CD4-positive, alpha-beta T cell treated with Interleukin-10 for 1 hour (primary cell): ENCODE results near the gene TRIM68.

ENCODE experiments used
- DNase-seq: peaks from one replicate; pipeline ENCODE4 v3.0.0-alpha.2; 2020

The TRIM68 gene, protein sequence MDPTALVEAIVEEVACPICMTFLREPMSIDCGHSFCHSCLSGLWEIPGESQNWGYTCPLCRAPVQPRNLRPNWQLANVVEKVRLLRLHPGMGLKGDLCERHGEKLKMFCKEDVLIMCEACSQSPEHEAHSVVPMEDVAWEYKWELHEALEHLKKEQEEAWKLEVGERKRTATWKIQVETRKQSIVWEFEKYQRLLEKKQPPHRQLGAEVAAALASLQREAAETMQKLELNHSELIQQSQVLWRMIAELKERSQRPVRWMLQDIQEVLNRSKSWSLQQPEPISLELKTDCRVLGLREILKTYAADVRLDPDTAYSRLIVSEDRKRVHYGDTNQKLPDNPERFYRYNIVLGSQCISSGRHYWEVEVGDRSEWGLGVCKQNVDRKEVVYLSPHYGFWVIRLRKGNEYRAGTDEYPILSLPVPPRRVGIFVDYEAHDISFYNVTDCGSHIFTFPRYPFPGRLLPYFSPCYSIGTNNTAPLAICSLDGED

DNA sequence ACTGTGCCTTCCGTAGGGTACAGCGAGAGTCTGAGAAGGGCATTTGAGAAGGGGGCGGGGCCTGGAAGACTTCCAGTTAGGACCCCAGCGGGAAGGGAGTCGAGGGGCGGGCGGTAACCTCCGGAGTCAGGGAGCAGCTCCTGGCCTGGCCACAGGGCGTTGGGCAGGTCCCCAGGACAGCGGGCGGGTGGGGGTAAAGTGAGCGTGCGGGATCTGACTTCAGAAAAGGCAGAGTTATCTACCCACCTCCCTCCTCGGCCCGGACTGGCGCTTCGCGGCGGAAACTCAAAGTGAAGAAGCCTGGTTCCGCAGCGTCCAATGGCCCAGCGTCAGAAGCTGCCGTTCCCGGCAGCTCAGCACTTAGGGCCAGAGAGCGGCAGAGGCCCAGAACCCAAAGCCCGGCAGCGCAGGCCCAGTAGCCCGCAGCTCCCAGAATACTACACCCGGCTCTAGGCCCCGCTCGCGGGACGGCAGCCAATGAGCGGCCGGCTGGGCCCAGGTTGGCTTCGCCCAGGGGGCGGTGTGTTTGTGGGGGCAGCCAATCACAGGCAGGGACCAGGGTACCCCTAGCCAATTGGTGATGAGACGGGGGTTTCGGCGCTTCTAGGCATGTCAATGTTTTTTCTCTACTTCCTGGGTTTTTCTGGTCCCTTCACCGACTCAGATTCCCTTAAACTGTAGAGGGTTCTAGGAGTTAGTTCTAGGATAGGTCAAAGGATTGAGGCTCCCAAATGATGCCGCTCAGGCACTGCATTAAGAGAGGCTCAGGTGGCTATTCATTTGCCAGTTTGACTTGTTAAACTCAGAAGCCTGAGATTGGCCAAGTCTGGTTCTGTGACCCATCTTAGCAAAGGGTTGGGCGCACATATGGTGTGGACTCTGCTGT, at the start of gene TRIM68:
TSS of gene TRIM68 (minus strand) at position 451 of the 886 bp plus-strand sequence. CDS start 2,727 bp downstream, outside the sequence.
- peak; percentile 96 for DNase-seq

GRCh38 chr11:4654635-4655369, 46.8 kb upstream of the TRIM68 start:
- no peak for DNase-seq

GRCh38 chr11:4647766-4648165, 39.7 kb upstream of the TRIM68 start:
- no peak for DNase-seq

- no peak for DNase-seq
Measured at GRCh38 chr11:4645974-4646373, 37.9 kb upstream of the TRIM68 start.

- DNase-seq, result no peak
Measured at GRCh38 chr11:4644233-4644632, 36.2 kb upstream of the TRIM68 start.

DNA sequence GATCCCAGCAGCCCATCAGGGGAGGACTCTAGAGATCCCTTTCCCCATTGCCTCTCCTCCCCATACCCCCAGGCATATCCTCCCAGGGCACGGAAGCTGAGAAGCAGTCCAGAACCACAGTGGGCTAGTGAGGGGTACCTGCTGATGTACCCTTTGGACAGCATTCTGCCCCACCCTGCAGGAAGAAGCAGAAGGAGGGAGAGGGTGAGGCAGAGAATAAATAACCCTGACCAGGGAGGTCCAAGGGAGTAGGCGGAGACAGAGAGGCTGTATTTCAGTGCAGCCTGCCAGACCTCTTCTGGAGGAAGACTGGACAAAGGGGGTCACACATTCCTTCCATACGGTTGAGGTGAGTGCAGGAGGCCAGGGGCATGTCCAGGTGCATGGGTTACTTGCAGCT, 35.7 kb upstream of the TRIM68 start, which contains the start of gene OR51E1:
TSS of gene OR51E1 (plus strand) at position 301 of the 400 bp plus-strand sequence. CDS start 8,545 bp downstream, outside the sequence.
- no peak for DNase-seq

DNA sequence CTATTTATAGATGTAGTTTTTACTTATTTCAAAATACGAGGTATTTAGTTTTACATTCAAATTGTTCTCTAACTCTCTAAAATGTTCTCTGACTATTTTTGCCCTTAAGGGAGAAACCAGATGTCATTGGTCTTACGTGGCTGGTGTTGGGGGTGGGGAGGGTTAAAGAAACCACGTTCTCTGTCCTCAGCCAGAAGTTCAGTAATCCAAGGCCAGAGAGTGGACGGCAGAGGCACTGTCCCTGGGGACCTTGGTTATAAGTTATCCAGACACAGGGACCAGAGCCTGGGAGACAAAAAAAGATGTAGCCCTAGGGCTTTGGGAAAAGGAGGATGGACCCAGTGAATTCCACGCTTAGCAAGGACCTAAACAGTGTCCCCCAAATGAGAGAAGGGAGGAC, 35.0 kb upstream of the TRIM68 start:
- no peak for DNase-seq

DNA sequence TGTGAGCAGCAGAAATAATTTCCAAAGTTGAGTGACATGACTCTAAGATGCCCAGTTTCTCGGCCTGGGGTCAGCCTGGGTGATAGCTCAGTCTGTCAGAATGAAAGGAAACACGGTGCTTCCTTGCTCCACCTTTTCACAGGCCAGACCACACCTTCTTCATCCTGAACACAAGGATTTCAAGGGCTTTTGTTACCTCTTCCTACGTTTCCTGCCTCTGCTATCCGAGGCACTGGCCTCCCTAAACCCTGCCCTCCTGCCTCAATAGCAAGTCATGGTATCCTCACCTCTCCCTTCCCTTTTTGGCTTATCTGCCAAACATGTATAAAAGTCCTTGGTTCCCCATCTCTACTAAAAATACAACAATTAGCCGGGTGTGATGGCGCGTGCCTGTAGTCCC, 34.0 kb upstream of the TRIM68 start:
- DNase-seq, result no peak

DNA sequence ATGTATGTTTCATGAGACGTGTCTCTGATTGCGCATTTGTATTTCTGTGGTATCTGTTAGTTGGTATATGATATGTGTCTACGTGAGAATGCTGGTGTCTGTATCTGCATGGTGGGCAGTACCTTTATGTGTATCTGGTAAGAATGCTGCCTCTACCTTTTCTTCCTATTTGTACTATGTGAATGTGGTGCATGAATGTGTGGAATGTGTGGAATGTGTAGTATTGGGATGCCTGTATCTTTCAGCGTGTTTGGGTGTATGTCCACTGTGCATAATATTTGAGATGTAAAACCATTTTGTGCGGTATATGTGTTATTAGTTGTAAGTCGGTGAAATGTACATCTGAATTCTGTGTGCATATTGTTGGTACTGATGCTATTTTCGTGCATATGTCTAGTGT, 33.5 kb upstream of the TRIM68 start:
- DNase-seq, result no peak

GRCh38 chr11:4639931-4640330, 31.9 kb upstream of the TRIM68 start:
- no peak for DNase-seq

DNA sequence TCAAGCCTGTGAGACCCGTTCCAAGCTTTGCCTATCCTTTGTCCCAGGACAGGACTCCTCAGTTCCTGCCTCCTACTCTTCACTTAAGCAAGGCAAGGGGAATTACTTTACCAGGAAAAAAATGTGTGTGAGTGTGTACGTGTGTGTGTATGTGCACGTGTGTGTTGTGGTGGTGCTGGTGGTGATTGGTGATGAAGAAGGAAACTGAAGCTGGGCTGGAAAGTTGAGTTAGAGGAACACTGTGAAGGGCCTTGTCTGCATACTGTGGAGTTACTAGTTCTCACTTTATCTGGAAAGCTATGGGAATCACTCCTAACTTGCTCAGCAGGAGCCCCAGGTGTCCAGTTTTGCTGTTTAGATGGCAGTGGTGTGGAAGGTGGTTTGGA, 29.6 kb upstream of the TRIM68 start:
- no peak for DNase-seq

DNA sequence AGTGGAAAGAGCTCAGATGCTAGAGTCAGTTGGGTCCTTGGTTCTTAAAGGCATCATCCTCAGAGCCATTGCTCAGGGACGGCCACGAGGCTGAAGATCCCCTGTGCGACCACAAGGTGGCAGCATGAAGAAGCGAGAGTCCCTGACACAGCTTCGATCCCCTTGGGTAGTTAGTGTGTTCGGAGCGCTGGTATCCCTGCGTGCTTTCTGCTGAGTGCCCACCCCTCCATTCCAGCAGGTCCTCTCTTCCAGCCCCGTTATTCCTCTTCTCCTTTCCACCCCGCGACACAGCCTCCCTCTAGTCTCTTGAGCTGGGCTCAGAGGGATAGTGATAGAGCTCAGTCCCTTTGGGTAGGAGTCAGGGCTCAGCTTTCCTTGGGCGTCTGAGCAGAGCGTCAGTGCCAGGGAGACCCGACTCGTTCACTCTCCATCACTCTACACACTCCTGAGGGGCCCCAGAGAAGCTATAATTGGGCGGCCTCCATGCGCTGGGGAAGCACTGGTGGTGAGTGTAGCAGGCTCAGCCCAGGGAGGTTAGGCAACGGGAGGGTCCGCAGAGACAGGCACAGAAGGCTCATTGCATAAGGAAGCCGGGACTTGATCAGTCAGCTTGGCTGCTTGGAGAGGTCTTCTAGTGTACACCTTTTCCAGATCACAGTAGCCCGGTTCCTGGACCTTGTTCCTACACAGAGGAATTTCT, 29.1 kb upstream of the TRIM68 start, which contains the start of gene OR51D1:
TSS of gene OR51D1 (plus strand) at position 516 of the 700 bp plus-strand sequence. CDS start 2,314 bp downstream, outside the sequence.
- DNase-seq, result peak; percentile 66

DNA sequence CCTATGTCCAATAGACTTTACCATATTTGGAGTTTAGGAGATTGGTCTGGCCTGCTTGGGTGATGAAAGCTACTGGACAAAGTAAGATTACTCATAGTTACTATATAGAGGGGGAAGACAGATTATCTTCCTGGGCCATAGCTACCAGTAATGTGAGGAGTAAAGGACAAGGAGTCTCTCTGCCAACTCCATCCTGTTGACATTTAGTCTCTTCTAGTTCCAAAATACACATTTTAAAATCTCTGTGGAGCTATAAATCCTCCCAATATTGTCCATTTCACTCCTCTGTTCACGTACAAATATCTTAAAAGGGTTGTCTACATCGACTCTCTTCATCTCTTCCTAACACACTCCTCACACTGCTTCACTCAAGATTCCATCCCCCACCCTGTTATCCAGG, 28.1 kb upstream of the TRIM68 start:
- DNase-seq, result no peak

GRCh38 chr11:4626207-4627099, 18.4 kb upstream of the TRIM68 start:
- DNase-seq, result peak; percentile 37

- no peak for DNase-seq
Measured at GRCh38 chr11:4619514-4619913, 11.5 kb upstream of the TRIM68 start.

DNA sequence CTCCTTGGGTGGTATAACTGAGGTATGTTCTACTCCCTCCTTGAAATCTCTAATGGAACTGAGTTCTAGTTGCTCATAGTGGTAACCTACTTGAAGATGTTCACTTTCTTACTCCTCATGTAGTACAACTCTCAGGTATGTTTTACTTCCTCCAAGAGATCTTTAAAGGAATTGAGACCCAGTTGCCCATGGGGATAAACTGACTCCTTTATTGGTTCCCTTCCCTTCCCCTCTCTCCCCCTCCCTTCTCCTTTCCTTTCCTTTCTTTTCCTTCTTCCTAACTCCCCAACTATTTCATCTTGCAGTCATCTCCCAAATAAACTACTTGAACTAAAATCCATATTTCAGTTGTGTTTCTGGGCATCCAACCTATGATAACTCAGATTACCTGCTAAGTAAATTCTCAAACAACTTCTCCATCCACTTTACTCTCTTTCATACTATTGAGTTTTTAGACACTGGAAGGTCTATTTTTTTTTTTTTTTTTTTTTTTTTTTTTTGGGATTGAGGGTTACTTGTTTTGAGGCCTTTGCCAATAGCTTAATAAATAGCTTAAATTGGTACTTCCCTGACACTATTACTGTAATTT, 7.9 kb upstream of the TRIM68 start:
- DNase-seq, result no peak

GRCh38 chr11:4611986-4612385, 4.0 kb upstream of the TRIM68 start:
- no peak for DNase-seq

- DNase-seq, result peak; percentile 45
Measured at GRCh38 chr11:4610258-4610935, 2.4 kb upstream of the TRIM68 start.

DNA sequence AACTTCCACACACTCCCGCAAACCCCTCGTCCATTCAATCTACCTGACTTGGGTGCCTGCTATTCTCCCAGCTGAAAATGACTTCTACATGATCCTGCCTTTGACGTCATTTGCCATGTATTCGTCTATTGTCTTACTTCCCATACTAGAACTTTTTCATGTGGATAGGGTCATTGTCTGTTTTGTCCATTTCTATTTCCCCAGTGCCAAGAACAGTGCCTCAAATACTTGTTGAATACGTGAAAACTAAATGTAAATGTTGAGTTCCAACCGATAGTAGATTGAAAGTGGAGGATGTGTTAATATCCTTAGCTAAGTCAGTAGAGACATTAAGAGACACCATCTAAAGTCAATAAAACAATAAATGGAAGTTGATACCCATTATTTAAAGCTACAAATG, 935 bp downstream of the TRIM68 start:
- no peak for DNase-seq
